Loucy (cell line): ENCODE measurements around the gene C1orf35.

ENCODE experiments used
- CTCF ChIP-seq: fragments of 200-600 bp; sonication (generic); conservative IDR thresholded peaks from 2 replicates; pipeline ENCODE4 v1.5.1; 2014; ENCODE audit warnings: mild to moderate bottlenecking, antibody characterized with exemption, low read length
- EZH2phosphoT487 ChIP-seq: fragments of 200-600 bp; IDR thresholded peaks from 2 replicates; pipeline ENCODE4 v1.6.1; 2018; ENCODE audit warnings: antibody characterized with exemption, mild to moderate bottlenecking, moderate library complexity, borderline replicate concordance

GRCh38 chr1:228150461-228151179 is 47.5 kb upstream of the C1orf35 start:
- no peak for TF ChIP-seq CTCF
- no peak for TF ChIP-seq EZH2phosphoT487
